Neural cell (in vitro differentiated cells): ENCODE measurements around the gene CACNA1A. TPM values are rescaled to one million over a fixed set of nuclear protein-coding genes. Genes with fewer than 3 reads are reported as not detected.
A peak's percentile ranks its signal among the peaks of the same experiment; 100 is the strongest.

Experiments
- H2AFZ ChIP-seq: fragments of 200-600, 300-800 bp; sonication (generic), shearing (Covaris generic); 2 replicates; pipeline ENCODE4 v1.6.0; 2014; ENCODE audit warnings: low read depth, mild to moderate bottlenecking, antibody characterized with exemption, low read length, moderate library complexity
- H3F3A ChIP-seq: fragments of 200-600 bp; shearing (Covaris generic); 2 replicates; pipeline ENCODE4 v1.6.1; 2016; ENCODE audit warnings: mild to moderate bottlenecking, moderate library complexity, mixed read lengths, antibody characterized with exemption, low read length; ENCODE audit not compliant: insufficient read depth, poor library complexity, severe bottlenecking
- H3K27ac ChIP-seq: fragments of 200-600, 300-800 bp; sonication (generic), shearing (Covaris generic); 2 replicates; pipeline ENCODE4 v1.5.1; 2014; ENCODE audit warnings: mild to moderate bottlenecking, low read length, moderate library complexity
- H3K27me3 ChIP-seq: fragments of 300-800, 200-600 bp; sonication (generic), shearing (Covaris generic); 2 replicates; pipeline ENCODE4 v1.6.0; 2014; ENCODE audit warnings: mild to moderate bottlenecking, low read depth, low read length, moderate library complexity; ENCODE audit not compliant: insufficient read depth
- H3K36me3 ChIP-seq: fragments of 300-800, 200-600 bp; sonication (generic), shearing (Covaris generic); 2 replicates; pipeline ENCODE4 v1.5.1; 2014; ENCODE audit warnings: mild to moderate bottlenecking, antibody characterized with exemption, low read length, moderate library complexity; ENCODE audit not compliant: insufficient read depth
- H3K4me2 ChIP-seq: fragments of 300-800, 200-600 bp; sonication (generic), shearing (Covaris generic); 2 replicates; pipeline ENCODE4 v1.6.0; 2014; ENCODE audit warnings: mild to moderate bottlenecking, low read length
- H3K4me3 ChIP-seq: fragments of 300-800, 200-600 bp; sonication (generic), shearing (Covaris generic); 2 replicates; pipeline ENCODE4 v1.5.1; 2014; ENCODE audit warnings: mild to moderate bottlenecking, low read length, moderate library complexity
- H3K79me2 ChIP-seq: fragments of 200-600 bp; shearing (Covaris generic); replicated peaks from 2 replicates; pipeline ENCODE4 v1.6.0; 2014; ENCODE audit warnings: mild to moderate bottlenecking, low read length, moderate library complexity; ENCODE audit not compliant: insufficient read depth
- H3K9ac ChIP-seq: fragments of 300-800, 200-600 bp; sonication (generic), shearing (Covaris generic); 2 replicates; pipeline ENCODE4 v1.6.1; 2016; ENCODE audit warnings: mild to moderate bottlenecking, low read length, mixed read lengths
- H3K9me2 ChIP-seq: fragments of 200-600 bp; shearing (Covaris generic); 2 replicates; pipeline ENCODE4 v1.6.1; 2016; ENCODE audit warnings: mild to moderate bottlenecking, low read length, mixed read lengths; ENCODE audit not compliant: insufficient read depth
- H3K9me3 ChIP-seq: fragments of 200-600, 300-800 bp; sonication (generic), shearing (Covaris generic); 2 replicates; pipeline ENCODE4 v1.6.1; 2016; ENCODE audit warnings: mild to moderate bottlenecking, mixed run types, low read length, moderate library complexity, mixed read lengths
- H4K20me1 ChIP-seq: fragments of 200-600 bp; shearing (Covaris generic); 2 replicates; pipeline ENCODE4 v1.6.1; 2016; ENCODE audit warnings: mild to moderate bottlenecking, mixed run types; ENCODE audit not compliant: insufficient read depth
- CTCF ChIP-seq: fragments of 450-650 bp; IDR thresholded peaks from 2 replicates; pipeline ENCODE4 v1.5.1; 2014; ENCODE audit warnings: antibody characterized with exemption, mild to moderate bottlenecking, moderate library complexity; ENCODE audit not compliant: poor library complexity, severe bottlenecking
- EP300 ChIP-seq: fragments of 450-650 bp; conservative IDR thresholded peaks from 2 replicates; pipeline ENCODE4 v1.6.1; 2014; ENCODE audit warnings: antibody characterized with exemption, mild to moderate bottlenecking, moderate library complexity; ENCODE audit not compliant: poor library complexity, severe bottlenecking
- EZH2 ChIP-seq: fragments of 200-600, 300-800 bp; shearing (Covaris generic), sonication (generic); IDR thresholded peaks from 2 replicates; pipeline ENCODE4 v1.6.1; 2014; ENCODE audit warnings: antibody characterized with exemption, low read length, borderline replicate concordance, mild to moderate bottlenecking; ENCODE audit not compliant: insufficient read depth, poor library complexity, severe bottlenecking
- MXI1 ChIP-seq: fragments of 450-650 bp; conservative IDR thresholded peaks from 2 replicates; pipeline ENCODE4 v1.6.1; 2014; ENCODE audit warnings: antibody characterized with exemption, mild to moderate bottlenecking; ENCODE audit not compliant: poor library complexity, severe bottlenecking
- POLR2AphosphoS5 ChIP-seq: IDR thresholded peaks from 2 replicates; pipeline ENCODE4 v1.6.1; 2012
- RAD21 ChIP-seq: fragments of 450-650 bp; conservative IDR thresholded peaks from 2 replicates; pipeline ENCODE4 v1.6.1; 2014; ENCODE audit warnings: antibody characterized with exemption, mild to moderate bottlenecking, moderate library complexity
- REST ChIP-seq: IDR thresholded peaks from 2 replicates; pipeline ENCODE4 v1.6.1; 2012; ENCODE audit warnings: borderline replicate concordance
- SMC3 ChIP-seq: fragments of 450-650 bp; conservative IDR thresholded peaks from 2 replicates; pipeline ENCODE4 v1.6.1; 2014; ENCODE audit warnings: antibody characterized with exemption, mild to moderate bottlenecking, moderate library complexity; ENCODE audit not compliant: poor library complexity
- TAF1 ChIP-seq: IDR thresholded peaks from 2 replicates; pipeline ENCODE4 v1.6.1; 2012; ENCODE audit warnings: low read depth
- polyA plus RNA-seq: library from polyadenylated mRNA; depleted of rRNA; stranded (reverse); fragments of >200 nt; gene quantifications from 2 replicates; pipeline ENCODE4 v1.2.3, GENCODE V29; 2014

CACNA1A gene
- polyA plus RNA-seq, 1 donor from 2014 or later = 6.9 TPM

- peaks cover 3% of the 10 kb centered on the region for H3K79me2 ChIP-seq
- no peaks in the 10 kb centered on the region for H3F3A ChIP-seq
- H3K36me3 ChIP-seq = no peaks in the 10 kb centered on the region
- TF ChIP-seq TAF1 = no peak
- TF ChIP-seq MXI1 = no peak
- TF ChIP-seq POLR2AphosphoS5 = no peak
- TF ChIP-seq EZH2 = no peak
- TF ChIP-seq EP300 = no peak
- no peak for TF ChIP-seq CTCF
- no peak overlapping the region for H3K4me2 ChIP-seq
- H3K27me3 ChIP-seq = no peaks in the 10 kb centered on the region
- no peak overlapping the region for H3K4me3 ChIP-seq
- H3K9ac ChIP-seq = no peak overlapping the region
- no peak overlapping the region for H2AFZ ChIP-seq
- no peaks in the 10 kb centered on the region for H3K9me3 ChIP-seq
- H3K27ac ChIP-seq = no peak overlapping the region
- H4K20me1 ChIP-seq = no peaks in the 10 kb centered on the region
- H3K9me2 ChIP-seq = no peaks in the 10 kb centered on the region
Measured at GRCh38 chr19:13410946-13411345, 95.3 kb downstream of the CACNA1A start.

GRCh38 chr19:13408889-13409518 is 97.3 kb downstream of the CACNA1A start:
- Histone ChIP-seq H3K9me2 (no peaks in the 10 kb centered on the region), H3K36me3 (no peaks in the 10 kb centered on the region), H4K20me1 (no peaks in the 10 kb centered on the region), H3K79me2 (peaks cover 3% of the 10 kb centered on the region), H2AFZ (peak overlapping the region; percentile 2), H3K27me3 (no peaks in the 10 kb centered on the region), H3F3A (no peaks in the 10 kb centered on the region), H3K9me3 (no peaks in the 10 kb centered on the region), H3K4me2 (peak overlapping the region; percentile 41), H3K27ac (peak overlapping the region; percentile 90), H3K4me3 (peak overlapping the region; percentile 55), H3K9ac (peak overlapping the region; percentile 55)
- TF ChIP-seq POLR2AphosphoS5 (peak; percentile 39), SMC3 (peak; percentile 19), EP300 (peak; percentile 88), EZH2 (no peak), RAD21 (peak; percentile 33), REST (peak; percentile 80), CTCF (no peak), TAF1 (no peak), MXI1 (peak; percentile 84)
